BLaER1 treated with 17β-estradiol and CSF1 and Interleukin-3, amounts not matched to agents 10 nM and 100 nM (cell line): ENCODE measurements around the gene EPM2AIP1.
"Not testable (repeated sequence)": the region's sequence is repeated elsewhere in the genome, so short reads cannot be mapped to it uniquely, and the experiment has no call there.

Source experiments
- H3K27ac ChIP-seq, 11 experiments: shearing (Covaris generic); formaldehyde crosslinking; 2 replicates each; pipeline ENCODE4 v1.8.1; 2022
- H3K27me3 ChIP-seq, 11 experiments: shearing (Covaris generic); formaldehyde crosslinking; 2 replicates each; pipeline ENCODE4 v1.8.1; 2022
- H3K36me3 ChIP-seq, 11 experiments: shearing (Covaris generic); formaldehyde crosslinking; 2 replicates each; pipeline ENCODE4 v1.8.1; 2022
- H3K4me1 ChIP-seq, 10 experiments: shearing (Covaris generic); formaldehyde crosslinking; 2 replicates each; pipeline ENCODE4 v1.8.1; 2022
- H3K4me2 ChIP-seq, 11 experiments: shearing (Covaris generic); formaldehyde crosslinking; 2 replicates each; pipeline ENCODE4 v1.8.1; 2022
- H3K4me3 ChIP-seq, 10 experiments: shearing (Covaris generic); formaldehyde crosslinking; 2 replicates each; pipeline ENCODE4 v1.8.1; 2022
- H3K9ac ChIP-seq, 11 experiments: shearing (Covaris generic); formaldehyde crosslinking; 2 replicates each; pipeline ENCODE4 v1.8.1; 2022
- H3K9me3 ChIP-seq, 11 experiments: shearing (Covaris generic); formaldehyde crosslinking; replicated peaks in 1 of 11; 2 replicates each; pipeline ENCODE4 v1.8.1; 2022
- H4K20me1 ChIP-seq, 11 experiments: shearing (Covaris generic); formaldehyde crosslinking; 2 replicates each; pipeline ENCODE4 v1.8.1; 2022
- Cebpa-rat ChIP-seq, 11 experiments: shearing (Covaris generic); IDR thresholded peaks; 2 replicates each; pipeline ENCODE4 v1.8.1; 2022

EPM2AIP1 gene

DNA sequence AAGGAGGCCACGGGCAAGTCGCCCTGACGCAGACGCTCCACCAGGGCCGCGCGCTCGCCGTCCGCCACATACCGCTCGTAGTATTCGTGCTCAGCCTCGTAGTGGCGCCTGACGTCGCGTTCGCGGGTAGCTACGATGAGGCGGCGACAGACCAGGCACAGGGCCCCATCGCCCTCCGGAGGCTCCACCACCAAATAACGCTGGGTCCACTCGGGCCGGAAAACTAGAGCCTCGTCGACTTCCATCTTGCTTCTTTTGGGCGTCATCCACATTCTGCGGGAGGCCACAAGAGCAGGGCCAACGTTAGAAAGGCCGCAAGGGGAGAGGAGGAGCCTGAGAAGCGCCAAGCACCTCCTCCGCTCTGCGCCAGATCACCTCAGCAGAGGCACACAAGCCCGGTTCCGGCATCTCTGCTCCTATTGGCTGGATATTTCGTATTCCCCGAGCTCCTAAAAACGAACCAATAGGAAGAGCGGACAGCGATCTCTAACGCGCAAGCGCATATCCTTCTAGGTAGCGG, at the start of gene EPM2AIP1:
Gene EPM2AIP1, minus strand, starts transcription at position 326 of the 520 bp plus-strand sequence. Its CDS starts 54 bp downstream, at position 272.
- Histone ChIP-seq H3K4me1 (peaks cover 21 to 59% (median 57%) of the 10 kb centered on the region in 10 experiments), H3K9me3 (peaks cover 13 to 37% (median 23%) of the 10 kb centered on the region in 11 experiments), H3K4me3 (peak within 1 kb of the TSS; percentile 62 to 79 (median 69)), H4K20me1 (peaks cover 0 to 14% (median 5%) of the 10 kb centered on the region in 11 experiments; a peak in 5 of 22 replicates), H3K4me2 (peak within 1 kb of the TSS; percentile 82 to 93 (median 87)), H3K9ac (peak within 1 kb of the TSS; percentile 81 to 91 (median 87)), H3K36me3 (peaks cover 39 to 74% (median 67%) of the 10 kb centered on the region in 11 experiments), H3K27me3 (no peaks in the 10 kb centered on the region), H3K27ac (peak within 1 kb of the TSS; percentile 88 to 97 (median 92))
- no peak for TF ChIP-seq Cebpa-rat (IDR thresholded peaks at IDR 0.05)

DNA sequence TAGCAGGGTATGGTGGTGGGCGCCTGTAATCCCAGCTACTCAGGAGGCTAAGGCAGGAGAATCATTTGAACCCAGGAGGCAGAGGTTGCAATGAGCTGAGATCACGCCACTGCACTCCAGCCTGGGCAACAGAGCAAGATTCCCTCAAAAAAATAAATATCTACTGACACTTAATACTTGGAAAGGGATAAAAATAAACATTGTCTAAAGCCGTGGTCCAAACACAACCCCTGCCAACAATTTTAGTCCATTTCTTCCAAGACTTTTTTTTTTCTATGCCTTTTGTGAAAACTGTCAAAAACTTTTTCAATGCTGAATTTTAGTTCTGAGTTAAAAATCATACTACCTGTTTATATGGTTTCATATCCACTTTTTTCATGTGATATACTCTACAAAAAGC, 49.8 kb upstream of the EPM2AIP1 start:
- H4K20me1 ChIP-seq, H3K4me2 ChIP-seq, H3K27me3 ChIP-seq, H3K27ac ChIP-seq, H3K4me3 ChIP-seq, H3K9ac ChIP-seq, H3K4me1 ChIP-seq, H3K9me3 ChIP-seq: not testable (repeated sequence)
- peaks cover 73 to 100% (median 87%) of the 10 kb centered on the region in 11 experiments for H3K36me3 ChIP-seq

DNA sequence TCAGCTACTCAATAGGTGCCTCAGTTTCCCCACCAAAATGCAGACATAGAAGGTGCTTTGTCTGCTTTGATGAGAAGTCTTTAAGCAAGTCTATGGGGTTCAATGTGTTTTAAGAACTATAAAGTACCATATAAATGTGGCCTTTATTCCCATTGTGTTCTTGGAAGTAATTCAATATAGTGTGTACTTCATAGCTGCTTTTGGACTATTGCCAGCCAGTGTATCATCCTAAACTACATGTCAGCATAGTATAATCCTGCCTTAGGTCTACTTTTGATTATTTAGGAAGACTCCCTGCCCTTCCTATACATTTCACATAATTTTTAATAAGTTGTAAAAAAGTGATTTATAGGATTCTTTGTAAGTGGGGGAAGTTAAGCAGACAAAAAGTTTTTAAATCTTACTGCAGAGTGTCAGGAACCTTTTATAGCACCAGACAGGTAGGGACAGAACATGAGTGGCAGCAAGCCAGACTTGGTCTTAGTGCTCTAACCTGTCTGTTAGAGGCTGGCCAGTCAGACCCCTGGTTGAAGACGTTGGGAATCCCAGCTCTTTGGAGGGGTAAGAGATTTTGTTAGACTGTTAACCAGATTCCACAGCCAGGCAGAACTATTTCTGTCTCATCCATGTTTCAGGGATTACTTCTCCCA, 48.7 kb upstream of the EPM2AIP1 start:
- no peaks in the 10 kb centered on the region for H3K27me3 ChIP-seq
- H3K4me2 ChIP-seq, result no peak overlapping the region
- H3K4me1 ChIP-seq, result no peaks in the 10 kb centered on the region; a peak in 1 of 20 replicates
- H3K4me3 ChIP-seq, result no peak overlapping the region
- TF ChIP-seq Cebpa-rat (IDR thresholded peaks at IDR 0.05), result no peak
- H3K36me3 ChIP-seq, result peaks cover 74 to 100% (median 87%) of the 10 kb centered on the region in 11 experiments
- peaks cover 5 to 12% (median 10%) of the 10 kb centered on the region in 11 experiments for H3K9me3 ChIP-seq
- H3K9ac ChIP-seq, result no peak overlapping the region
- no peak overlapping the region for H3K27ac ChIP-seq
- no peaks in the 10 kb centered on the region; a peak in 1 of 22 replicates for H4K20me1 ChIP-seq

DNA sequence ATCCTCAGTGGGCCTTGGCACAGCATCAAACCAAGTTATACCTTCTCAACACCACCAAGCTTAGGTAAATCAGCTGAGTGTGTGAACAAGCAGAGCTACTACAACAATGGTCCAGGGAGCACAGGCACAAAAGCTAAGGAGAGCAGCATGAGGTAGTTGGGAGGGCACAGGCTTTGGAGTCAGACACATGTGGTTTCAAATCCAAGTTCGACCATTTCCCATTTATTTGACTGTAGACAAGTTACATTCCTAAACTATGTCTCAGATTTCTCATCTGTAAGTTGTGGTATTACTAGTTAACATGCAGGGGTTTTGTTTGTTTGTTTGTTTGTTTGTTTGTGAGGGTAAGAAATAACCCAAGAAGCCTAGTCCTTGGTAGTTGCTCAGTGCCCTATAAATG, 47.3 kb upstream of the EPM2AIP1 start:
- Histone ChIP-seq H3K4me1 (no peaks in the 10 kb centered on the region; a peak in 1 of 20 replicates), H3K4me3 (no peak overlapping the region), H3K36me3 (peaks cover 81 to 100% (median 91%) of the 10 kb centered on the region in 11 experiments), H3K9me3 (peaks cover 19 to 27% (median 24%) of the 10 kb centered on the region in 11 experiments), H3K27me3 (no peaks in the 10 kb centered on the region), H3K27ac (no peak overlapping the region), H3K9ac (no peak overlapping the region), H3K4me2 (no peak overlapping the region), H4K20me1 (no peaks in the 10 kb centered on the region; a peak in 1 of 22 replicates)
- no peak for TF ChIP-seq Cebpa-rat (IDR thresholded peaks at IDR 0.05)

DNA sequence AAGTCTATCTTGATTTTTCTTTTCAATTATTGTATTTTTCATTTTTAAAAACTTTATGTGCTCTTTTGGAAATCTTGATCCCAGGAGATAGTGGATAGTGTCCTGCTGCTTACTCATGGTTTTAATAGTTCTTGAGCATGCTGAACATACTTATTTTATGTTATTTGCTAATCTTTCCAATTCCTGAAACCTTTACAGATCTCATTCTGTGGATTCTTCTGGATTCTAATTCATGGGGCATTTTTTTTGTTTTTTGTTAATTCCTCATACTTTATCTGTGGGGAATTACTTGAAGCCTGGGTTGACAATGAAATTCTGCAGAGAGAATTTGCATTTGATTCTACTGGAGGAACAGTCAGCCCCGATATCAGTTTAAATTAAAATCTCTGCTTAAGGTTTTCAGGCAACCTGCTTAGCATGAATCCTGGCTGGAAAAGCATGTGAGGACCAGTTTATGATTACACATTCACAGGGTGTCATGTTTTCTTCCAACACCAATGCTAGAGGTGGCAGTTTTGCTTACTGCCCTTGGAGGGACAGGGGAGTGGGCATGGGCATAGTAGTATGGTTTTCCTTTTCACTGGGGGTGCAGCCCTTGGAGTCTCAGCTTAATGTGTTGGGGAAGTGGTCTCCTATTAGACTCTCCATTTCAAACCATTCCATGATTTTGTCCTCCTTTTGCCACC, 46.4 kb upstream of the EPM2AIP1 start:
- Histone ChIP-seq H4K20me1 (no peaks in the 10 kb centered on the region; a peak in 1 of 22 replicates), H3K9me3 (peaks cover 28 to 36% (median 33%) of the 10 kb centered on the region in 11 experiments), H3K4me2 (no peak overlapping the region), H3K4me3 (no peak overlapping the region), H3K9ac (no peak overlapping the region), H3K36me3 (peaks cover 87 to 100% (median 96%) of the 10 kb centered on the region in 11 experiments), H3K4me1 (no peaks in the 10 kb centered on the region; a peak in 1 of 20 replicates), H3K27ac (no peak overlapping the region), H3K27me3 (no peaks in the 10 kb centered on the region)
- TF ChIP-seq Cebpa-rat (IDR thresholded peaks at IDR 0.05), result no peak

DNA sequence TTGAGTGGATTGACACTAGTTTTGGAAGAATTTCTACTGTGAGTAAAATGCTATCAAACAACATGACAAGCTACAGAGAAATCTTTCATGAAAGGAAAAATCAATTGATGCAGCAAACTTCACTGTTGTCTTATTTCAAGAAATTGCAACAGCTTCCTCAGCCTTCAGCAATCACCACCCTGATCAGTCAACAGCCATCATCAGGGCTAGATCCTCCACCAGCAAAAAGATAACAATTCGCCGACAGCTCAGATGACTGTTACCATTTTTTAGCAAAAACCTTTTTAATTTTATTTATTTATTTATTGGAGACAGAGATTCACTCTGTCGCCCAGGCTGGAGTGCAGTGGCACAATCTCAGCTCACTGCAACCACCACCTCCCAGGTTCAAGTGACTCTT, 44.4 kb upstream of the EPM2AIP1 start:
- H3K4me3 ChIP-seq, result no peak overlapping the region
- no peak overlapping the region for H3K27ac ChIP-seq
- H4K20me1 ChIP-seq, result no peaks in the 10 kb centered on the region
- TF ChIP-seq Cebpa-rat (IDR thresholded peaks at IDR 0.05), result no peak
- H3K4me1 ChIP-seq, result no peaks in the 10 kb centered on the region
- no peaks in the 10 kb centered on the region for H3K27me3 ChIP-seq
- H3K36me3 ChIP-seq, result peaks cover 91 to 100% (median 99%) of the 10 kb centered on the region in 11 experiments
- peaks cover 36 to 44% (median 40%) of the 10 kb centered on the region in 11 experiments for H3K9me3 ChIP-seq
- H3K4me2 ChIP-seq, result no peak overlapping the region
- H3K9ac ChIP-seq, result no peak overlapping the region

DNA sequence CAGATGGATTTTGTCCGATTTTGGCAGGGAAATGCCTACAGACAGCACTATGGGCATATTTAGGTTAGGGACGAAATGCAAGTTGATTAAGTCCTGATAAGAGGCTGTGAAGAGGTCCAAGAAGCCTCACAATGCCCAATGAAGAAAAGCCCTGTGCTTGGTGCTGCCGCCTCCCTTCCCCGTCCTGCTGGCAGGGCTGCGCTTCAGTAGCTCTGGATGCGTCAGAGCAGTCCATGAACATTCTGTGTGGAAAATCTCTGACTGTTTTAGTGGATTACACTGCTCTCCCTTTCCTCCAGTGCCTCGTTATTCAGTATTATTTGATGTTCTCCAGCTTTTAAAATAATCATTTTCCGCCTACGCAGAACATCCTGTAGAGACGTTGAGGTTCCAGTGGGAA, 40.0 kb upstream of the EPM2AIP1 start:
- no peaks in the 10 kb centered on the region for H4K20me1 ChIP-seq
- no peak for TF ChIP-seq Cebpa-rat (IDR thresholded peaks at IDR 0.05)

DNA sequence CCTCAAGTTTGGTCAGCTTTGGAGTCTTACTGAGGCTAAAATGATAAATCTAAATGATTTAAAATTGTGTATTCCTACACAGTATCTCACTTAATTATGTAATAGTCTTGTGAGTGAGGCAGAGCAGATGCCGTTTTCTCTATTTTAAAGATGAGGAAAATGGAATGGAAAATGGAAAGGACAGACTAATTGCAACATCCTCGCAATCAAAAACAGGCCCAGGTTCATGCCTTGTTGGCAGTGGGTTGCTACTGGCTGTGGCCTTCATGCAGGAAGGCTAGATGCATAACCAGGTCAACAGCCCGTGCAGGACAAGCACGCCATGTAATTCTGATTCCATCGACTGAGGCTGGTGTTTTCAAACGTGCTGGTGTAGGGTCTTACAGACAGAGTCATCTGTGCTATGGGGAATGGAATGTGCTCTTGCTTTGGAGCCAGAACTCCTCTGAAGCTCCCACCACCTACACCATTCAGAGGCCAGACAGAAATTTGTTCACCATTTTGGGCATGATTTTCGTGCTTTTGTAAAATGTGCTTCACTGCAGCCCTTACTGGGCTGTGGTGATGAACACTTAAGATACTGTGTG, 38.3 kb upstream of the EPM2AIP1 start:
- Histone ChIP-seq H3K9ac (no peak overlapping the region), H3K9me3 (peaks cover 24 to 32% (median 26%) of the 10 kb centered on the region in 11 experiments), H3K27me3 (no peaks in the 10 kb centered on the region), H3K4me1 (peaks cover 8 to 58% (median 15%) of the 10 kb centered on the region in 10 experiments; a peak in 18 of 20 replicates), H4K20me1 (no peaks in the 10 kb centered on the region), H3K36me3 (peaks cover 79 to 100% (median 100%) of the 10 kb centered on the region in 11 experiments), H3K27ac (no peak overlapping the region), H3K4me3 (no peak overlapping the region), H3K4me2 (no peak overlapping the region; a peak in 2 of 22 replicates)
- 0 out of 22 replicates have a peak, but pooled peaks of 1 of the 11 experiments have one; percentile 8 for TF ChIP-seq Cebpa-rat (IDR thresholded peaks at IDR 0.05)

More for the DNA sequence above, 40.0 kb upstream of the EPM2AIP1 start:
- no peaks in the 10 kb centered on the region for H3K27me3 ChIP-seq
- no peak overlapping the region for H3K4me3 ChIP-seq
- no peak overlapping the region for H3K4me2 ChIP-seq
- H3K9me3 ChIP-seq, result peaks cover 36 to 44% (median 40%) of the 10 kb centered on the region in 11 experiments
- H3K9ac ChIP-seq, result no peak overlapping the region
- peaks cover 8 to 41% (median 14%) of the 10 kb centered on the region in 10 experiments; a peak in 18 of 20 replicates for H3K4me1 ChIP-seq
- peaks cover 79 to 100% (median 99%) of the 10 kb centered on the region in 11 experiments for H3K36me3 ChIP-seq
- H3K27ac ChIP-seq, result no peak overlapping the region
